GM18867 (cell line): ENCODE measurements around the gene ACOT11.
"Not testable (repeated sequence)": the region's sequence is repeated elsewhere in the genome, so short reads cannot be mapped to it uniquely, and the experiment has no call there.

Source experiments
- ATAC-seq: cut with Tn5 transposase; IDR thresholded peaks from one replicate; pipeline ENCODE4 v1.9.1; 2021; ENCODE audit warnings: mild to moderate bottlenecking, moderate library complexity; ENCODE audit not compliant: unreplicated experiment

Gene ACOT11

GRCh38 chr1:54536656-54537055, 11.4 kb upstream of the ACOT11 start:
- ATAC-seq = not testable (repeated sequence)

DNA sequence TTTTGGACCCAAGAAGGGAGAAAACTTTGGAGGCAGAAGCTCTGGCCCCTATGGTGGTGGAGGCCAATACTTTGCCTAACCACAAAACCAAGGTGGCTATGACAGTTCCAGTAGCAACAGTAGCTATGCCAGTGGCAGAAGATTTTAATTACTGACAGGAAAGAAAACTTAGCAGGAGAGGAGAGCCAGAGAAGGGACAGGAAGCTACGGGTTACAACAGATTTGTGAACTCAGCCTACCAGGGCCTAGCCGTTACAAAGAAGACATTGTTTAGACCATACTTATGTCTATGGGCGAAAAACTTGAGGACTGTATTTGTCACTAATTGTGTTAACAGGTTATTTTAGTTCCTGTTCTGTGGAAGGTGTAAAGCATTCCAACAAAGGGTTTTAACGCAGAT, 10.4 kb upstream of the ACOT11 start:
- ATAC-seq = no peak

- no peak for ATAC-seq
These were observed 9.5 kb upstream of the ACOT11 start for GRCh38 chr1:54538538-54538937.

- no peak for ATAC-seq
These were observed 7.3 kb upstream of the ACOT11 start for GRCh38 chr1:54540582-54541295.

GRCh38 chr1:54542120-54542961, 5.7 kb upstream of the ACOT11 start:
- peak; percentile 57 for ATAC-seq

DNA sequence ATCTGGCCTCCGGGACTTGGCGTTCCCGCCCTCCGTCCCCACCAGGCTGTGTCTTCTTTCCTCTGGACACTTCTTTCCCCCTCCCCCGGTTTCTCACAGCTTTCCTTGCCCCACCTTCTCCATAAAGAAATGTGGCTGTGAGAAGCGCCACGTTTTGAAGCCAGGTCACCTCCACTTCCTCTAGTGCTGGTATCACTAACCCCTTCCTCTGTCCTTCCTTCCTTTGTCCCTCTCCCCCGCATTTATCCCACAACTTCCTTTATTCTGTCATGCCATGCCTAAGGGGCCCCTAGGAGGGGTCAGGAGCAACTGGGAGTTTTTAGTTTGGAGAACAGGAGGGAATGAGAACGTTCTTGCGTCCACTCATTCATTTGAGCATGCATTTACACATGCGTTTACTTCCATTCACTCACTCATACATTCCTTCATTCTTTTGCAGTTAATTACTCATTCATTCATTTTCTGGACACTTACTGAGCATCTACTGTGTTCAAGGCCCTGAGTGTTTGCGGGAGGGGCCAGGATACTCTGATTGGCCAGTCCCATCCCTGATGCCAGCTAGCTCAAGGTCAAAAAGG, 5.0 kb upstream of the ACOT11 start:
- no peak for ATAC-seq

- no peak for ATAC-seq
These were observed 4.1 kb upstream of the ACOT11 start for GRCh38 chr1:54543729-54544496.

- ATAC-seq = no peak
These were observed 2.0 kb upstream of the ACOT11 start for GRCh38 chr1:54545916-54546635.

DNA sequence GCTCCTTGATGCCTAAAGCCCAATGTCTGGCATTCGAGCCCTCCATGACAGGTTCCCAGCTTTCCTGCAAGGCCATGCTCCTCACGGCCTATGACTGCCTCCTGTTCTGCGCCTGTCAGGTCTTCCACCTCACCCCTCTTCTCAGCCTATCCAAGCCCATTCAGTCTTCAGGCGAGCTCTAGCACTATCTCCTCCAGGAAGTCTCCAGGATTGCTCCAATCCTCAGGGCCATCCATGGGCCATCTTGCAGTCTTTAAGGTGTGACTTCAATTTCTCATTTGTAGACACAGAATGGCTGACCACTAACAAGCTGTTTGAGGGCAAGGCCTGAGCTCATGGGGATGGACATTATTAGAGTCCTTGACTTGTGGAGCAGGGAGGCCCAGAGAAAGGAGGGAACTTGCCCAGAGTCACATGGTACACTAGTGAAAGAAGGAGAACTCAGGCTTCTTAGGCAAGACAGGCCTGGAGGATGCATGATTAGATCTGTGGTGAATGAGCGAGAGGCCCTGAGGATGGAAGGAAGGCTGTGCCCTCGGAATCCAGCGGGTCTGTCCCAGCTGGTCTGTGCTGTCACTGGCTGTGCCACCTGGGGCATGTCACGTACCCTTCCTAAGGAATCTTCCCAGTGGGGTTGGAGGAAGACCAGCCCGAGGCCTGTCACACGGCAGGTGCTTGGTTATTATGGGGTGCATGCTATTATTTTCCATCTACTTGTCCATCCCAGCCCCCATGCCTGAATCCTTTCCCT, 1.2 kb upstream of the ACOT11 start:
- ATAC-seq = no peak

- ATAC-seq = no peak
These were observed 489 bp downstream of the ACOT11 start for GRCh38 chr1:54548389-54549044.

DNA sequence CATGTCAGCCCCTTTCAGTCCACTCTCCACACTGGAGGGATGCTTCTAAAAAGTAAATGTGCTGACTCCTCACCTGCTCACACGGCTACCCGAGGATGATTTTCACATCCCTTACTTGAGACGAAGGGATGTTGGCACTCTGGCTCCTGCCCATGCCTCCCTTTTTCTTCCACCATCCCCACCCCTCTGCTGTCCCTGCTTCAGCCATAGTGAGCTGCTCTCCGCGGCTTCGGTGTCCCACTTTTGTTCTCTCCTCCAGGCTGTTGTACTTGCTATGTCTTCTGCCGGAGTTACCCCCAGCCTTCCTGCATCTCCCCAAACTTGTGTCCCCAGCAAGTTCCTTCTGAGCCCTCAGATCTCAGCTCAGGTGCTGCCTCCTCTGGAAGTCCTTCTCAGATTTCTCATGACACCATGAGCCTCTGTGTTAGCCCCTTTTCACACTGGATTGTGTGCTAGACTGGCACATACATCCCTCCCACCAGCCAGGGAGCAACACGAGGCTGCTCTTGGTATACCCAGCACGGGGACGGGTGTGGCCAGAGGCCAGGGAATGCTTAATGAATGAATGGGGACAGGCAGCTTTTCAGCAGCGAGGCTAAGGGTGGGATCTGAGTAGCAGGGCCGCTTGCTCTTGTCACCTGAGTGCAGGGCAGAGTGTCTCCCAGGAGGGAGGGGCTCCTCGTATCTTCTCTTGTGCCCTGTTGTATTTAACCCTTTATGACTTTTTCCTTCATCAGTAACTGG, 1.3 kb downstream of the ACOT11 start:
- ATAC-seq = no peak

- no peak for ATAC-seq
These were observed 3.9 kb downstream of the ACOT11 start for GRCh38 chr1:54551891-54552290.

- ATAC-seq = no peak
These were observed 5.7 kb downstream of the ACOT11 start for GRCh38 chr1:54553602-54554313.

DNA sequence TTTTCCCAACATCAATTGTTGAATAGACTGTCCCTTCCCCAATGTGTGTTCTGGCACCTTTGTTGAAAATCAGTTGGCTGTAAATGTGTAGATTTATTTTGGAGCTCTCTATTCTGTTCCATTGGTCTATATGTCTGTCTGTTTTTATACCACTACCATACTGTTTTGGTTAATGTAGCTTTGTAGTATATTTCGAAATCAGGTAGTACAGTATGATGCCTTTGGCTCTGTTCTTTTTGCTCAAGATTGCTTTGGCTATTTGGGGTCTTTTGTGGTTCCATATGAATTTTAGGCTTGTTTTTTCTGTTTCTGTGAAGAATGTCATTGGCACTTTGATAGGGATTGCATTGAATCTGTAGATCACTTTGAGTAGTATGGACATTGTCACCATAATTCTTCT, 8.1 kb downstream of the ACOT11 start:
- ATAC-seq = no peak

GRCh38 chr1:54557671-54558355, 9.8 kb downstream of the ACOT11 start:
- no peak for ATAC-seq

DNA sequence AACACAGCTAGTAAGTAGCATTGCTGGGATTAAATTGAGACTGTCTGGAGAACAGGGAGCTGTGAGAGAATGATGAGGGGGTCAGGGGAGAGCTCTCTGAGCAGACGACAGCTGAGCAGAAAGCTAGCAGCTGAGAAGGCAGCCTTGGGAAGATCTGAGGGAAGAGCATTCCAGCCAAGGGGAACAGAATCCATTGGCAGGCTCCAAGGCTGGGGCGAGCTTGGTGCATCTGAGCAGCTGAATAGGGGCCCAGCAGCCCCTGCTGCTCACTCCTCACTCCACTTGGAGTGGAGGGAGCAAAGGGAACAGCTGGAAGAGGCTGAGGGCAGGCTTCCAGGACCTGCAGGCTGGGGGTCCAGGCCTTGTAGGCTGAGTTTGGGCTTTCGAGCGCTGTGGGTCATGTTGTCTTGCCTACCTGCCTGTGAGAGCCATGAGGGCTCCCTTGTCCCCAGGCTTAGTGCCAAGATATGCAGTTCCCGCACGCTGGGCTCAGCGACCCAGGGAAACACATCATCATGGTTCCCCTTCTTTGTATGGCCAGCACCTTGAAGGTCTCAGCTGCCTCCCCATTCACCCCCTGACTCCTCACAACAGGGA, 10.5 kb downstream of the ACOT11 start:
- no peak for ATAC-seq

DNA sequence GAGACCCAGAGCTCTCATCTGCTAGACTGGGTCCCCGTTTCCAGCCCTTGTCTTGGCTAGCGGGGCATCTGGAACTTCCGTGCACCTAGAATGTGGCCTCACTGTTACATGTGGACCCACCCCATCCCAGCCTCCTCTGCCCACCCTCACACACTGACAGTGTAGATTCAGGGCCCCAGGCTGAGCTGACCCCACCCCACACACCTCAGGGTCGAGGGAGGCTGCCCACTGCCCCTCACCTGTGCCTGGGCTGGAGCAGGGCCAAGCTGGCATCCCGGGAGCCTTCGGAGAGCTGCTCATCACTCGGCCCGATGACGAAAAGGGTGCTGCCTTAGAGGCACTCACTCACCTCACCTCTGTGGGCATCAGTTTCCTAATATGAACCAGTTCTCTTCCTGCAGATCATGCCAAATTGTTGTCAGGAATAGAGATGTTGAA, 11.1 kb downstream of the ACOT11 start:
- ATAC-seq = no peak
